Epidermal melanocyte (primary cell): Measurements from ENCODE around the gene FAM83B.
"Not testable (repeated sequence)": the region's sequence is repeated elsewhere in the genome, so short reads cannot be mapped to it uniquely, and the experiment has no call there.

ENCODE experiments used
- DNase-seq: peaks from one replicate; pipeline ENCODE4 v3.0.0; 2011; ENCODE audit warnings: low spot score; ENCODE audit not compliant: insufficient read length

Gene FAM83B, protein sequence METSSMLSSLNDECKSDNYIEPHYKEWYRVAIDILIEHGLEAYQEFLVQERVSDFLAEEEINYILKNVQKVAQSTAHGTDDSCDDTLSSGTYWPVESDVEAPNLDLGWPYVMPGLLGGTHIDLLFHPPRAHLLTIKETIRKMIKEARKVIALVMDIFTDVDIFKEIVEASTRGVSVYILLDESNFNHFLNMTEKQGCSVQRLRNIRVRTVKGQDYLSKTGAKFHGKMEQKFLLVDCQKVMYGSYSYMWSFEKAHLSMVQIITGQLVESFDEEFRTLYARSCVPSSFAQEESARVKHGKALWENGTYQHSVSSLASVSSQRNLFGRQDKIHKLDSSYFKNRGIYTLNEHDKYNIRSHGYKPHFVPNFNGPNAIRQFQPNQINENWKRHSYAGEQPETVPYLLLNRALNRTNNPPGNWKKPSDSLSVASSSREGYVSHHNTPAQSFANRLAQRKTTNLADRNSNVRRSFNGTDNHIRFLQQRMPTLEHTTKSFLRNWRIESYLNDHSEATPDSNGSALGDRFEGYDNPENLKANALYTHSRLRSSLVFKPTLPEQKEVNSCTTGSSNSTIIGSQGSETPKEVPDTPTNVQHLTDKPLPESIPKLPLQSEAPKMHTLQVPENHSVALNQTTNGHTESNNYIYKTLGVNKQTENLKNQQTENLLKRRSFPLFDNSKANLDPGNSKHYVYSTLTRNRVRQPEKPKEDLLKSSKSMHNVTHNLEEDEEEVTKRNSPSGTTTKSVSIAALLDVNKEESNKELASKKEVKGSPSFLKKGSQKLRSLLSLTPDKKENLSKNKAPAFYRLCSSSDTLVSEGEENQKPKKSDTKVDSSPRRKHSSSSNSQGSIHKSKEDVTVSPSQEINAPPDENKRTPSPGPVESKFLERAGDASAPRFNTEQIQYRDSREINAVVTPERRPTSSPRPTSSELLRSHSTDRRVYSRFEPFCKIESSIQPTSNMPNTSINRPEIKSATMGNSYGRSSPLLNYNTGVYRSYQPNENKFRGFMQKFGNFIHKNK

DNA sequence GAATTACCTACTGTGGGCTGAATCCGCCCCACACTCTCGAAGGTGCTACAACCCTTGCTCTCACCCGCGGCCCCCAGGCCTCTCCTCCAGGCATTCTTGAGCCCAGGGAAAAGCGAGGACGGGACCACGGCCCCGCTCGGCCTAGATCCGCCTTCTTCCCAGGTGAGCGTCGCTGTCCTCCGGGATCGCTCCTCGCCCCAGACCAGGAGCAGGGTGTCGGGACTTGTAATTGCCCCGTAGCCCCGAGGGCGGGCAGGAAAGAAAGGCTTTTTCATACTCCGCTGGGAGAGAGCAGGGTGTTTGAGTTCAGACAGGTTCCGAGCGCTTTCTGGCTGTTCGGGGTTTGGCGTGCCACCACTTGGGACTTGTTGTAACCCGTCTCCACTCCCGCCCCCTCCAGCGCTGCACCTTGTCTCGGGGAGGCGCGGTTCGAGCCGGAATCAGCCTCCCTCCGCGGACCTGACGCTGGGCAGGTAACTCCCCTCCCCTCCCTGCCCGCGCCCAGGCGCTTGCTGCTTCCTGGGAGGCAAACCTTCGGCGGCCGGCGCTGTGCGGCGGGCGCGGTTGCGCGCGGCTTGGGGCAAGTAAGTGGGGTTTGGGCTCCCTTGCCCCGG, at the start of gene FAM83B:
Gene FAM83B, plus strand, starts transcription at position 529 of the 614 bp plus-strand sequence. CDS start 23,476 bp downstream, outside the sequence.
- DNase-seq = no peak

DNA sequence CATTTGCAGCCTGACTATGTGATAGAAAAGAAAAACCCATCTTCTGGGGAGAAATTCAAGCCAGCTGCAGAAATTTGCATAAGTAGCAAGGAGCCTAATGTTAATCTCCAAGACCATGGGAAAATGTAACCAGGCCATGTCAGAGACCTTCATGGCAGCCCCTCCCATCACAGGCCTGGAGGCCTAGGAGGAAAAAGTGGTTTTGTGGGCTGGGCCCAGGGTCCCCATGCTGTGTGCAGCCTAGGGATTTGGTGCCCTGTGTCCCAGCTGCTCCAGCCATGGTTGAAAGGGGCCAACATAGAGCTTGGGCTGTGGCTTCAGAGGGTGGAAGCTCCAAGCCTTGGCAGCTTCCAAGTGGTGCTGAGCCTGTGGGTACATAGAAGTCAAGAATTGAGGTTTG, 49.7 kb upstream of the FAM83B start:
- not testable (repeated sequence) for DNase-seq

DNA sequence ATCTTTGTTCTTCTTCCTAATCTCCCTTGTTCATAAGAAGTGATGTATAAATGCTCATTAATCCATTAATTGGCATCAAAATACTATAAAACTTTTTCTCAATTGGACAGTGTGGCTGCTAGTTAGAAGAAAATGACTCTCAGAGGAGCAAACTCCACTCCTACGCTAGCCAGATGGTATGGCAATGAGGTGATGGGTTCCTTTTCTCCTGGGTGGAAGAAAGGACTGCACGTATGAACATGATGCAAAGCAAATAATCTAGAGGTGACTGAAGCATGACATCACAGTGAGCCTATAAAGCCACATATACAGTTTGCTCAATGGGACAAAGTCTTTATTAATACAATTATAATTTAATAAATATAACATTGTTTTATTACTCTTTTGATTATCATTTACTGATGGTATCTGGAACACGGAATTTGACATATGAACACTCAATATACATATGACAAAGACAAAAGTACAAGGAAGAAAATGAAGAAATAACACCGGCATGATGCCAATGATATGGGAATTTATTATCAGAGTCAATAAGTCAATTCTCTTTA, 46.4 kb upstream of the FAM83B start:
- DNase-seq = no peak

DNA sequence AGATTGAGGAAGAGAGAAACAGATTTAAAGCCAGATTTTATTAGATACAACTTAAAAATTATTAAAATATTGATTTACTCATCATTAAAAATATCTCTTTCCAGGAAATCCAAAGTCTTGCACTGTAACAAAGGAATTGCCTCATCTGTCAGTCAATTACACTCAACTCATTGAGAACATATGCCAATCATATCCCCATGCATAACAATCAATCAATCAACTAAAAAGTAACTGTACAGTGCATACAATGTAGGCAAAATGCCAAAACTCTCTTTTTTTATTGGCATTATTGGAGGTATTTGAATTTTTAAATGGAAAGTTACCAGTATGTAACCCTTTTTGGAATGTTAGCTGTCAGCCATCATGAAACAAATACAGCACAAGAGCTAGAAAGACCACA, 45.3 kb upstream of the FAM83B start:
- no peak for DNase-seq

DNA sequence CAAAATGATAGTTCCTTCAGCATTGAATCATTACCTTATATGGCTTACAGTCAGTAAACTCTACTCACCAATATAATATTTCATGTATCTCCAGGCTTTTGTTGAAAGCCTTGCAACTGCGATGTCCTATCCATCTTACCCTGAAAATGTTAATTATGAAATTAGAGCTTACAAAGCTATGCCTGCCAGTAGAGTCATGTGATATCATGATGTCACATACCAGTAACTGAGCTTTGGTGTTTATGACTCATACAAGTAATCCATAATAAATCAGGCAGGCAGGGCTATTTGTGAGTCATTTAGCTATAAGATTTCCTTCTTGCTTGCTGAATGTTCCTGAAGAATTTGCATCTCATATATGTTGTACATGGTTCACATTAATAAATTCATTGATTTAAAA, 44.9 kb upstream of the FAM83B start:
- DNase-seq = no peak

DNA sequence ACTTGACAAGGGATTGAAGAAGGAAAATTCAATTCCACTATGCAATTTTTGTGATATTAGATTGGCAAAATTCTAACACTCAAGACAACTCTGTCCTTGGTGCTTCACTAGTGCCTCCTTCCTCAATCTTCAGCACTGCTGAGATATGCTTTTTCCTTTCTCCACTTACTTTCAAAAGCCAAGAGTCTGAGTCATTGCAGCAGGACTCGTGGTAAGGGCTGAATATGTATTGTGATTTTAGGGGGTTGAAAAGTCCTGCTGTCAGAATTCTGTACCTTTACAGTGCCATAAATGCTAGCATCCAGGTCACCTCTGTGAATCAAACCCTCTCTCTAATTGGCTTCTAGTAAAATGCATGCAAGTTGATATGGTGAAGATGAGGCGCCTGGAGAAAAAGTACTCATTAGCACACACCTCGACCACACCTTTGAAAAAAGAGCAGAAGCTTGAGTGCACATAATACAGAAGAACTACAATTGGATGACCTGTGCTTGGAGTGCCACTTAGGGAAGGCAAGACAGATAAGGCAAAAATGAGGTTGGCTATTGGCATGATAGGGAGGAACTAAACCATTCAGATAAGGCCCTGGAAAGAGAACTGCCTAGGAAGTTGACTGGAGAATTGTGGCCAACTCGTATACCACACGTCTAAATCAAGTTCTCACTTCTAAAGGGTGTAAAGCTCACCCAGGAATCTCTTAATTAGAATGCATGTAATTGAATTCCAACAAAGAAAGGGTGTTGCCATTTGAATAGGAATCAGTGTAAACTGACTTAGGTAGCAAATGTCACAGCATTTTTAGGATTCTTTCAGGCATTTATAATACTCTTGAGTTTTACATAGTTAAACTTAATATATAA, 43.6 kb upstream of the FAM83B start:
- no peak for DNase-seq

DNA sequence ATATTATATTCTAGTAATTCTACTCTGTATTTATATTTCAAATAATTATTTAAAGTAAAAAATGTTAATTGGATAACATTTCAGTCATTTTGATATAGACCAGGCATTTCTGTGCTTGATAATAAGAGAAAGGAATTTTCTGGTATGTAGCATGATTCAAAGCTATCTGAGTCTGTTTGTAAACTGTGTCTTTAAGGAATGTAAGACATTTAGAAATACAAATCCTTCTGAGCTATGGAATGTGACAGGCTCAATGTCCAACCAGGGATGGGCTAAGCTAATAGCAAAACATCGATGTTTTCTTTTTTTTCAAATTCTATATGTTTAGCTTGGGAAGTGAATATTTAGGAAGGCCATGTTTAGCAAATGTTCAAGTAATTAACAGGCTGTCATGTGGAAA, 41.5 kb upstream of the FAM83B start:
- DNase-seq = no peak

DNA sequence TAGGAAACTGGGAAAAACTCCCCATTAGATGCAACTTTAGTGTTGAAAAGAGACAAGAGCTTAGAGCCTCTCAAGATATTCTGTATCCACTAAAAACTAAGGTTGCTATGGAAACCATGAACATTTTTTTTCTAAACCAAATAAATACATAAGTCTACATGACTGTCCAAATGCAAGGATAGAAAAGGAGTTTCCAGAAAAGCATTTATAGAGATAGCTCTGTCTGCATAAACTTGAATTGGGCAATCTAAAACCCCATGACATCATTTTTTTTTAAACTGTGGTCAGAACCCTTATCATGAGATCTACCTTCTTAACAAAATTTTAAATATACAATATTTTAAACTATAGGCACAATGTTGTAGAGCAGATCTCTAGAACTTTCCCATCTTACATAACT, 36.4 kb upstream of the FAM83B start:
- no peak for DNase-seq

DNA sequence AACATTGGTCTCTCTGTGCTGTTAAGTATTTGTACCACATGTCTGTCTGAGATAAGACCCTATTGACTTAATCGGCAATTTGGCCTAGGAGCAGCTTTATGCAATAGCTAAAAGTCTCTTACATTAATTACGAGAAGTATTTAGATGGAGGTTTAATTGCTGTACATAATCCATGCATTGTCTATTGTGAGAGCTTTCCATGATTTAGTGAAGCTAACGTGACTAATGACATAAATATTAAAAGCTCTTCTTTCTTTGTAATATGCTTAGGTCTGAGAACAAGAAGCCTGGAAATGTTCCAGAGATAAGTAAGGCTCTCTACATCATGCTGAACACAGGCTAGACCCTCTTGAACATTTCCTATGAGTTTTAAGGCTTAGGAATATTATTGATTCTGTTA, 32.7 kb upstream of the FAM83B start:
- no peak for DNase-seq

DNA sequence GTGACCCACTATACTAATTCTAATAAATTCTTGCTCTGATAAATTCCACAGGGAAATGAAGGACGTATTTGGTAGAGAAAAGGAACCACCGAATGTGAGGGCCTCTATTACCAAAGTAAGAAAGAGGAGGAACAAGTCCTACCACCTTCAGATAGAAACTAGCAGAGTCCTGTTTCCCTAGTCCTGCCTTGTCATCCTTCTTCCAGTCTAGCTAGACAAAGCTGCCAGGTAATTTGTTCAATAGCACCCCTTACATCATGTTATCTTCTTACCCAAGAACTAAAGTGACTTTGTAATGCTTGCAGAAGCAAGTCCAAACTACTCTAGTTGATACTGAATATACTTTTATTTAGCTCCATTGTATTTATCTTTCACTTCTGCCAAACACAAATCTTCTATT, 29.3 kb upstream of the FAM83B start:
- no peak for DNase-seq

DNA sequence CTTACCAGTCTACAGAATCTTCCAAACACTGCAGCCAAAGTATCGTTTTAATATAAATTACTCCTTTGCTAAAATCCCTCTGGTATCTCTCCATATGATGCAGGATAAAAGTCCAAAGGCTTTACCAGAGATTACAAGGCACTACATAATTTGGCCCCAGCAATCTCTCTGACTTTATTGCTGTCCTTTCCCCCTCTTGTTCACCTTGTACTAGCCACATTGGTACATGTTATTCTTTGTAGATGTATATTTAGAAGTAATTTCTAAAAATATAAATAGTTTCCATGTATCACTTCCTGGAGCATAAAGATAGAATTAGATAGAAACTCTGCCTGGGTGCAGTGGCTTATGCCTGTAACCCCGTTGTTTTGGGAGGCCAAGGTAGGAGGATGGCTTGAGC, 28.7 kb upstream of the FAM83B start:
- no peak for DNase-seq

DNA sequence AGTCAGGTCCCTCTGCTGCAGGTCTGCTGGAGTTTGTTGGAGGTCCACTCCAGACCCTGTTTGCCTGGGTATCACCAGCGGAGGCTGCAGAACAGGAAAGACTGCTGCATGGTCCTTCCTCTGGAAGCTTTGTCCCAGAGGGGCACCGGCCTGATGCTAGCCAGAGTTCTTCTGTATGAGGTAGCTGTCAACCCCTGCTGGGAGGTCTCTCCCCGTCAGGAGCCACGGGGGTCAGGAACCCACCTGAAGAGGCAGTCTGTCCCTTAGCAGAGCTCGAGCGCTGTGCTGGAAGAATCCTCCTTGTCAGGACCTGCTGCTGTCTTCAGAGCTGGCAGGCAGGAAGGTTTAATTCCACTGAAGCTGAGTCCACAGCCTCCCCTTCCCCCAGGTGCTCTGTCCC, 22.3 kb upstream of the FAM83B start:
- DNase-seq = not testable (repeated sequence)

DNA sequence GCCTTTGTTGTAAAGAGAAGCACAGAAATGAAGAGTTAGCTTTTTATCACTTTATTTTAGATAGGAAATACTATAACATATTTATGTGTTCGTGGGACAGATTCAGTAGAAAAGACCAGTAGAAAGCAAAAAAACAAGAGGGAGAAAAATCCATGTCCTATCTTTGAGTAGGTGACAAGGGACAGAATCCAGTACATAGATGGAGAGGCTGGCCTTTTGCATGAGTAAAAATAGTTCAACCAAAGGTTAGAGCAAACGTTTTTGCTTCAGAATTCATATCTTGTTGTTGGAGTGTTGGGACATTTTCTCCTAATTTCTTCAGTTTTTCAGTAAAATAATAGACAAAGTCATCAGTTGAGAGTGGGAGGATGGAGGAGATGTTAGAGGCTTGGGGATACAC, 19.6 kb upstream of the FAM83B start:
- DNase-seq = no peak

DNA sequence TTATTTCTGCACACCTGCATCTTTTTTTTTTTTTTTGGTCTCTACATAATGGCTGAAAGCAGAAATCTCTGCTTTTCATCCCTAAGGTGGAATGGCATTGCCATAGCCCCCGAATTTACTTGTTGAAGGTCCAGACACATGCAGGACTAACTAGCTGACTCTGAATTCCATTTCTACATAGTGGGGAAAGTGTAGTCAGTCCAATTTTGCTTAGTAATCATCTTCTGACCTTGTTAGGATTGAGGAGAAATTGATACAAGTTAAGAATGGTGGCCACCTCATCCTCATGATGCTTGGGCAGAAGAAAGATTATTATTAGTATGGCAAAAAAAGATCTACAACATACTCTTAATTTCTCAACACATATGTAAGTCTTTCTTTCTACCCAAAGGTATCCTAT, 16.4 kb upstream of the FAM83B start:
- DNase-seq = no peak

DNA sequence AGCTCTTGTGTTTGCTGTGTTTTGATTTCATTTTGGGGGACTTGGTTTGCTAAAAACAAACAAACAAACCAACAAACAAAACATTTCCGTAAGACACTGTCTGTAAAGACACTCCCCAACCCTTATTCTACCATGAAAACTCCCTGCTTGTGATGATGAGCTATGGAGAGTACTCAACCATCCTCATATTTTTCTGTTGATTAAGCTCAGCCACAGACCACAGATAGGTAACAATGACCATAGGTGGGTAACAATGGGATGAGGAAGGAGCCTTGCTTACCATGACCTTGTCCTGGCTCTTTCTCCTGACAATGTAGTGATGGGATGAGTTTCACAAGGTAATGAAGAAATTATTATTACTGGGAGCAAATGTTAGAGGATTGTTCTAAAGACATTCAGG, 11.4 kb upstream of the FAM83B start:
- no peak for DNase-seq

DNA sequence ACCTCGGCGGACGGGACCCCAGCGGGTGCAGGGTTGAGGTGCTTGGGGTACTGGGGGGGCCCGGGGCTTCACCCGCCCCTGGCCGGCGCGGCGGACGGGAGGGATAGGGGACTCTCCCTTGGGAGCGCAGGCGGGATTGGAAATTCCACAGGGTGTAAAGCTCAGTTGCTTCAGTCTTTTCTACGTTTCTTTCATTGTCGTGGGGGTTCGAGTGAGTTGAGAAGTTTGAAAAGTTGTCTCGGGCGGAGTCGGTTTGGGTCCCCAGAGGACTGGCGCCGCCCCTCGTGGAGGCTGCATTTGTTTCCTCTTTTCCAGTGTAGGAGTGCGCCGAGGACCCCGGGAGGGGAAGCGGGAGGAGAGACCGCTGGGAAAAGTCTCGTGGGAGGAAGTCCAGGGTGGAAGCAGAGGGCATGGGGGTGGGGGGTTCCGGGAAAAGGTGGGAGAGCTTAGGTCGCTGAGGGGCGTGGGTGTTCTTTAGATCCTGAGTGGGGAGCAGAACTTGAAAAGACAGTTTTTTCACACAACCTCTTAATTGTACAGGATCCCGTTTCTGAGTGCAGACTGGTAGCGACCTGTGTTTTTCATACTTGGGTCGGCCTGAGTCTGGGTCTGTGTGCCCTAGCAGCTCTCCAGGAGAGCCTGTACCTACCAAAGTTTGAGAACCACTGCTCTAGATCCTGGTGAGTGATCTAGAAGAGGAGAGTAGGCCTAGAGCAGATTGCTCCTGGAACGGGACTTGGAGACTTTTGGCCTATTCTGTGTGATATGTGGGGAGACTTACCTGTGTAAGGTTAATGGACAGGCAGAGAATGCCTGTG, 495 bp downstream of the FAM83B start:
- no peak for DNase-seq

DNA sequence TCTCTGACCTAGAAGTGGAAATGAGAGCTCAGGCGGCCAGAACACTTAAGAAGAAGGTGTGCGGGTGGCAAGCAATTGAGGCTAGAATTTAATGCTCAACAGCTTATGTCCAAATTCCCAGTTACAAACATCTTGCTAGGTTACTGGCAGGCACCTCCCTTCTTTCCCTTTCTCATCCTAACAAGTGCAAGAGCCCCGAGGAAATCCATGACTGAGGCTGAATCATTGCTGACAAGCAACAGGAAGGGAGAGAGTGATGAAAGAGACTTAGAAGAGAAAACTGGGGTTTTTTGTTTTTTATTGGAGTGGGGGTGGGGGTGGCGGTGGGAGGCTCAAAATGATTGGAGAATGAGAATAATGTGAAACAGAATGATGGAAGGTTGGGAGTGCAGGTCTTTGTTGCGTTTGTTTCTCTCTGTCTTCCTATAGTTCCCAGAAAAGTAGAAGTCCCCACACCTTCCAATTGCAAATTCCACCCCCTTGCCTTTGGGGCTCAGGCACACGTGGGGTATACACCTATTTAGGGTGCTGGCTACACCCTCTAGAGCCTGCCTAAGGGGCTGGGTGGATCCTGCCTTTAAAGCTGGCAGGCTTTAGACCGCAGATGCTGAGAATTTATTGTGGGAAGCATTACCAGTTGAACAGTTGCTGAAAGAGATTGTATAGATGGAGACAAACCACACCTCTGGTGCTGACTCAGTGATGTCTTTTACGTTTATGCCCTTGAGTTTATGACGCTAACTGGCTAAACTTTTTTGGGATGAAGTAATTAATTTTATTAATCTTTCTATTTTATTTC, 1.4 kb downstream of the FAM83B start:
- no peak for DNase-seq

DNA sequence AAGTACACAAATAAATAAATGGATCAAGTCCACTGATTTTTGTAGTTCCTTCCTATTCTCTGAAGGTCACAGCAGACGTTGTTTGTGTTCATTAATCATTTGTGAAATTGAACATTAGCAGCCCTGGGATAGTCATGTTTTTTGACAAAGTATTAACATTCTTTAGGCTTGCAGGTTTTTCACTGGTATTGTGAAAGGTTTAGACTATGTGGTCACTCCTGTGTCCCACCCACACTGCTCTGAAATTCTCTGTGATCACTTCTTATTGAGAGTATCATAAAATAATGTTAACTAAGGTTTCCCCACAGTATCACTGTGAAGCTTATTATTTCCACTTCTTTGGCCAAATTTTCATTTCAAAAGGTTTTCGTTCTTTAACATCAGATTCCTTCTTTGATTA, 3.5 kb downstream of the FAM83B start:
- DNase-seq = no peak

DNA sequence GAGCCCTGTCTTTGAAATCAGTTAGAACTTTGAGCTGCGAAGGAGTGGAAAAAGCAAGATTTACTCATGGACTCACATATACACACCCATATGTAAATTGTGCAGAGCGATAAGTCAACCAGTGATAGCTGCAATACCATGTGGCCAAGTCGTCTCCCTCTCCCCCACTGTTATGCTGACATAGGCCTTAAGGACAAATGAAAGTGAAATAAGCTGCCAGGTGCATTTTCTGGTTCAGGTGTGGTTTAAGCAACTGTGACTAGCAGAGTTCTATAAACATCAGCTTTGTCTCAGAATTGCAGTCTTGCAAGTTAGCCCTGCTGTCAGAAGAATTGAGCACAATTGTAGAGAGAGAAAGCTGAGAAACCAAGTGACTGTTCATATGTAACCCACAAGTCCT, 9.6 kb downstream of the FAM83B start:
- DNase-seq = no peak
